Mesendoderm (in vitro differentiated cells): Measurements from ENCODE around the gene ASTN2.

Experiments
- DNase-seq: peaks from one replicate; pipeline ENCODE4 v3.0.0; 2013
- H2AK5ac ChIP-seq: 2 replicates; pipeline ENCODE4 v1.6.1; 2013; ENCODE audit warnings: low read length, inconsistent platforms
- H2BK120ac ChIP-seq: 2 replicates; pipeline ENCODE4 v1.6.1; 2013; ENCODE audit warnings: low read depth, mild to moderate bottlenecking, low read length, moderate library complexity, mixed read lengths
- H2BK15ac ChIP-seq: replicated peaks from 2 replicates; pipeline ENCODE4 v1.6.1; 2013; ENCODE audit warnings: low read depth, mild to moderate bottlenecking, moderate library complexity
- H2BK5ac ChIP-seq: 2 replicates; pipeline ENCODE4 v1.6.1; 2013; ENCODE audit warnings: low read length, inconsistent platforms
- H3K18ac ChIP-seq: 2 replicates; pipeline ENCODE4 v1.6.1; 2013; ENCODE audit warnings: mild to moderate bottlenecking, low read length, mixed read lengths
- H3K23ac ChIP-seq: one replicate; pipeline ENCODE4 v1.6.1; 2013; ENCODE audit warnings: low read length
- H3K27ac ChIP-seq: 2 replicates; pipeline ENCODE4 v1.5.1; 2013; ENCODE audit warnings: low read depth, mild to moderate bottlenecking, inconsistent platforms, low read length, moderate library complexity
- H3K27me3 ChIP-seq: 2 replicates; pipeline ENCODE4 v1.6.1; 2013; ENCODE audit warnings: low read length, control low read depth, mild to moderate bottlenecking, inconsistent platforms; ENCODE audit not compliant: insufficient read depth, poor library complexity
- H3K36me3 ChIP-seq: 2 replicates; pipeline ENCODE4 v1.6.1; 2013; ENCODE audit warnings: low read length, inconsistent platforms; ENCODE audit not compliant: control insufficient read depth, insufficient read depth
- H3K4ac ChIP-seq: one replicate; pipeline ENCODE4 v1.6.1; 2013; ENCODE audit warnings: low read depth, mild to moderate bottlenecking, low read length, moderate library complexity
- H3K4me1 ChIP-seq: 2 replicates; pipeline ENCODE4 v1.6.1; 2013; ENCODE audit warnings: low read depth, low read length, inconsistent platforms; ENCODE audit not compliant: control insufficient read depth
- H3K4me2 ChIP-seq: 2 replicates; pipeline ENCODE4 v1.6.1; 2013; ENCODE audit warnings: low read length
- H3K4me3 ChIP-seq: 2 replicates; pipeline ENCODE4 v1.5.1; 2013; ENCODE audit warnings: mild to moderate bottlenecking, low read length
- H3K56ac ChIP-seq: one replicate; pipeline ENCODE4 v1.6.1; 2013; ENCODE audit warnings: low read length
- H3K79me1 ChIP-seq: 2 replicates; pipeline ENCODE4 v1.6.1; 2013; ENCODE audit warnings: low read length, inconsistent platforms
- H3K79me2 ChIP-seq: 2 replicates; pipeline ENCODE4 v1.6.1; 2013; ENCODE audit warnings: mild to moderate bottlenecking, low read length; ENCODE audit not compliant: control insufficient read depth, insufficient read depth
- H3K9ac ChIP-seq: 2 replicates; pipeline ENCODE4 v1.6.1; 2013; ENCODE audit warnings: low read length, inconsistent platforms
- H4K5ac ChIP-seq: one replicate; pipeline ENCODE4 v1.6.1; 2013; ENCODE audit warnings: low read length
- H4K8ac ChIP-seq: one replicate; pipeline ENCODE4 v1.6.1; 2013; ENCODE audit warnings: low read depth, mild to moderate bottlenecking, control low read depth, low read length, moderate library complexity
- WGBS: extraction: QIAGEN DNeasy Blood & Tissue Kit; methylation state at CpG from one replicate; pipeline ENCODE4 v1.1.7; 2013; ENCODE audit warnings: low lambda C conversion rate, missing lambda C conversion rate; ENCODE audit not compliant: insufficient coverage; ENCODE audit errors: extremely low coverage; 5-methylcytosine and 5-hydroxymethylcytosine counted together

Gene ASTN2

GRCh38 chr9:116712781-116713180 is 702.1 kb downstream of the ASTN2 start:
- H3K56ac ChIP-seq, result no peak overlapping the region
- H3K79me2 ChIP-seq, result no peaks in the 10 kb centered on the region
- H4K5ac ChIP-seq, result no peak overlapping the region
- H3K4me1 ChIP-seq, result peaks cover 11% of the 10 kb centered on the region
- no peak overlapping the region for H2AK5ac ChIP-seq
- no peak overlapping the region for H2BK5ac ChIP-seq
- H3K27ac ChIP-seq, result no peak overlapping the region
- no peak overlapping the region for H3K4me2 ChIP-seq
- no peaks in the 10 kb centered on the region for H3K27me3 ChIP-seq
- H3K23ac ChIP-seq, result no peak overlapping the region
- no peak overlapping the region for H3K4ac ChIP-seq
- H2BK15ac ChIP-seq, result no peak overlapping the region
- H3K4me3 ChIP-seq, result no peak overlapping the region
- no CpG with 5 or more reads among the region's 3 CpGs for WGBS
- no peaks in the 10 kb centered on the region for H3K79me1 ChIP-seq
- H3K18ac ChIP-seq, result no peak overlapping the region
- H2BK120ac ChIP-seq, result no peak overlapping the region
- no peak overlapping the region for H3K9ac ChIP-seq
- H3K36me3 ChIP-seq, result no peaks in the 10 kb centered on the region
- no peak overlapping the region for H4K8ac ChIP-seq
- no peak for DNase-seq

GRCh38 chr9:116706310-116707290 is 708.3 kb downstream of the ASTN2 start:
- Histone ChIP-seq H3K79me2 (no peaks in the 10 kb centered on the region), H3K56ac (no peak overlapping the region), H3K27ac (no peak overlapping the region), H2BK120ac (no peak overlapping the region), H3K9ac (no peak overlapping the region), H4K8ac (no peak overlapping the region), H3K23ac (no peak overlapping the region), H4K5ac (no peak overlapping the region), H2BK15ac (no peak overlapping the region), H3K4me3 (no peak overlapping the region), H3K36me3 (no peaks in the 10 kb centered on the region), H3K4me2 (no peak overlapping the region), H3K27me3 (no peaks in the 10 kb centered on the region), H3K4ac (no peak overlapping the region), H3K4me1 (no peaks in the 10 kb centered on the region), H2AK5ac (no peak overlapping the region), H3K79me1 (no peaks in the 10 kb centered on the region), H3K18ac (no peak overlapping the region), H2BK5ac (no peak overlapping the region)
- no peak for DNase-seq
- no CpG with 5 or more reads among the region's 8 CpGs for WGBS

- no peaks in the 10 kb centered on the region for H3K36me3 ChIP-seq
- no peak overlapping the region for H3K9ac ChIP-seq
- no peak overlapping the region for H3K18ac ChIP-seq
- no peaks in the 10 kb centered on the region for H3K79me2 ChIP-seq
- H3K4me3 ChIP-seq, result no peak overlapping the region
- WGBS, result no CpG with 5 or more reads among the region's 1 CpG
- H4K8ac ChIP-seq, result no peak overlapping the region
- no peak overlapping the region for H2BK120ac ChIP-seq
- DNase-seq, result no peak
- H4K5ac ChIP-seq, result no peak overlapping the region
- H3K4me1 ChIP-seq, result no peaks in the 10 kb centered on the region
- no peak overlapping the region for H3K27ac ChIP-seq
- no peak overlapping the region for H2BK15ac ChIP-seq
- H3K23ac ChIP-seq, result no peak overlapping the region
- H2BK5ac ChIP-seq, result no peak overlapping the region
- H3K56ac ChIP-seq, result no peak overlapping the region
- H3K4me2 ChIP-seq, result no peak overlapping the region
- H3K79me1 ChIP-seq, result no peaks in the 10 kb centered on the region
- no peak overlapping the region for H2AK5ac ChIP-seq
- no peak overlapping the region for H3K4ac ChIP-seq
- H3K27me3 ChIP-seq, result no peaks in the 10 kb centered on the region
Measured at GRCh38 chr9:116705531-116705930, 709.3 kb downstream of the ASTN2 start.

GRCh38 chr9:116704470-116704869 is 710.4 kb downstream of the ASTN2 start:
- no peak overlapping the region for H3K4me3 ChIP-seq
- H3K4me1 ChIP-seq, result no peaks in the 10 kb centered on the region
- no peak for DNase-seq
- no peak overlapping the region for H3K18ac ChIP-seq
- H3K79me1 ChIP-seq, result no peaks in the 10 kb centered on the region
- no peak overlapping the region for H2AK5ac ChIP-seq
- no peaks in the 10 kb centered on the region for H3K27me3 ChIP-seq
- H3K4me2 ChIP-seq, result no peak overlapping the region
- no peak overlapping the region for H2BK15ac ChIP-seq
- H3K9ac ChIP-seq, result no peak overlapping the region
- H4K5ac ChIP-seq, result no peak overlapping the region
- no peaks in the 10 kb centered on the region for H3K36me3 ChIP-seq
- no peak overlapping the region for H4K8ac ChIP-seq
- no peak overlapping the region for H2BK120ac ChIP-seq
- H3K56ac ChIP-seq, result no peak overlapping the region
- H3K23ac ChIP-seq, result no peak overlapping the region
- H2BK5ac ChIP-seq, result no peak overlapping the region
- H3K4ac ChIP-seq, result no peak overlapping the region
- H3K27ac ChIP-seq, result no peak overlapping the region
- no peaks in the 10 kb centered on the region for H3K79me2 ChIP-seq

- Histone ChIP-seq H3K79me1 (no peaks in the 10 kb centered on the region), H3K27ac (no peak overlapping the region), H3K4me1 (no peaks in the 10 kb centered on the region), H3K56ac (no peak overlapping the region), H3K27me3 (no peaks in the 10 kb centered on the region), H3K4ac (no peak overlapping the region), H2BK120ac (no peak overlapping the region), H2BK5ac (no peak overlapping the region), H3K9ac (no peak overlapping the region), H3K23ac (no peak overlapping the region), H2AK5ac (no peak overlapping the region), H4K5ac (no peak overlapping the region), H3K4me2 (no peak overlapping the region), H2BK15ac (no peak overlapping the region), H3K79me2 (no peaks in the 10 kb centered on the region), H3K4me3 (no peak overlapping the region), H3K18ac (no peak overlapping the region), H3K36me3 (no peaks in the 10 kb centered on the region), H4K8ac (no peak overlapping the region)
- no peak for DNase-seq
- no CpG with 5 or more reads among the region's 3 CpGs for WGBS
Measured at GRCh38 chr9:116703634-116704033, 711.2 kb downstream of the ASTN2 start.
